ENCODE results near the gene PDXK. TPM values are rescaled to one million over a fixed set of nuclear protein-coding genes. Genes with fewer than 3 reads are reported as not detected.

Gene PDXK
- total and polyA plus RNA-seq, 5 donors: 53.3 to 102 (median 75.8) TPM

- no peaks in the 10 kb centered on the region for H3K9me3 ChIP-seq (ENCODE audit: control insufficient read depth, low read length)
- H3K4me1 ChIP-seq (ENCODE audit: control insufficient read depth, insufficient read depth, low read length): peaks cover 9% of the 10 kb centered on the region
- H3K4me3 ChIP-seq (ENCODE audit: low read length): no peak overlapping the region
- peak overlapping the region; percentile 70 for H3K27ac ChIP-seq (ENCODE audit: low read length)
- intact Hi-C loops (cut with DNase I): loop anchor here in 1 of 4 donors (5.0 kb wide), 1 partner anchor 50 kb away; the partner anchor contains the start of gene CSTB
- no peaks in the 10 kb centered on the region for H3K27me3 ChIP-seq (ENCODE audit: control insufficient read depth, insufficient read depth)
- peak; percentile 62 to 74 (median 73) for DNase-seq
- 58% methylated on average over 21 of the region's 21 CpGs for WGBS
- no peak for ATAC-seq
These were observed 8.0 kb downstream of the PDXK start for GRCh38 chr21:43726686-43727518.

GRCh38 chr21:43727519-43728153, 8.7 kb downstream of the PDXK start:
- H3K4me3 ChIP-seq (ENCODE audit: low read length): no peak overlapping the region
- no peaks in the 10 kb centered on the region for H3K9me3 ChIP-seq (ENCODE audit: control insufficient read depth, low read length)
- peak; percentile 1 to 4 for ATAC-seq
- peaks cover 9% of the 10 kb centered on the region for H3K4me1 ChIP-seq (ENCODE audit: control insufficient read depth, insufficient read depth, low read length)
- 49% methylated on average over 10 of the region's 10 CpGs for WGBS
- peak overlapping the region; percentile 70 for H3K27ac ChIP-seq (ENCODE audit: low read length)
- H3K27me3 ChIP-seq (ENCODE audit: control insufficient read depth, insufficient read depth): no peaks in the 10 kb centered on the region
- peak; percentile 54 to 77 (median 66) for DNase-seq
- intact Hi-C loops (cut with DNase I): loop anchor here in 1 of 4 donors (5.0 kb wide), 1 partner anchor 50 kb away; the partner anchor contains the start of gene CSTB

- ATAC-seq (peak in 1 of 2 donors; percentile 11), DNase-seq (peak in 2 of 3 donors; percentile 75 to 76)
- peaks cover 9% of the 10 kb centered on the region for H3K4me1 ChIP-seq (ENCODE audit: control insufficient read depth, insufficient read depth, low read length)
- WGBS: 13% methylated on average over 7 of the region's 7 CpGs
- peak overlapping the region; percentile 53 for H3K4me3 ChIP-seq (ENCODE audit: low read length)
- H3K27ac ChIP-seq (ENCODE audit: low read length): peak overlapping the region; percentile 70
- H3K27me3 ChIP-seq (ENCODE audit: control insufficient read depth, insufficient read depth): no peaks in the 10 kb centered on the region
- intact Hi-C loops (cut with DNase I): loop anchor here in 1 of 4 donors (5.0 kb wide), 1 partner anchor 49 kb away; the partner anchor contains the start of gene CSTB
- no peaks in the 10 kb centered on the region for H3K9me3 ChIP-seq (ENCODE audit: control insufficient read depth, low read length)
These were observed 9.2 kb downstream of the PDXK start for GRCh38 chr21:43728154-43728466.

GRCh38 chr21:43728467-43729390, 9.8 kb downstream of the PDXK start:
- peak overlapping the region; percentile 53 for H3K4me3 ChIP-seq (ENCODE audit: low read length)
- intact Hi-C loops (cut with DNase I): loop anchor here in 1 of 4 donors (5.0 kb wide), 1 partner anchor 49 kb away; the partner anchor contains the start of gene CSTB
- H3K9me3 ChIP-seq (ENCODE audit: control insufficient read depth, low read length): no peaks in the 10 kb centered on the region
- ATAC-seq (peak; percentile 92), DNase-seq (peak; percentile 97 to 98 (median 98))
- H3K27me3 ChIP-seq (ENCODE audit: control insufficient read depth, insufficient read depth): no peaks in the 10 kb centered on the region
- H3K27ac ChIP-seq (ENCODE audit: low read length): peak overlapping the region; percentile 75
- H3K4me1 ChIP-seq (ENCODE audit: control insufficient read depth, insufficient read depth, low read length): peaks cover 11% of the 10 kb centered on the region
- WGBS: 3% methylated on average over 59 of the region's 59 CpGs

- WGBS: 81% methylated on average over 6 of the region's 6 CpGs
- Histone ChIP-seq H3K4me3 (ENCODE audit: low read length) (no peak overlapping the region), H3K4me1 (ENCODE audit: control insufficient read depth, insufficient read depth, low read length) (peaks cover 17% of the 10 kb centered on the region), H3K27me3 (ENCODE audit: control insufficient read depth, insufficient read depth) (no peaks in the 10 kb centered on the region), H3K27ac (ENCODE audit: low read length) (no peak overlapping the region), H3K9me3 (ENCODE audit: control insufficient read depth, low read length) (no peaks in the 10 kb centered on the region)
- intact Hi-C loops (cut with DNase I): no loop called here
- no peak for DNase-seq
- no peak for ATAC-seq
These were observed 12.5 kb downstream of the PDXK start for GRCh38 chr21:43731476-43731875.

- Histone ChIP-seq H3K27me3 (ENCODE audit: control insufficient read depth, insufficient read depth) (no peaks in the 10 kb centered on the region), H3K9me3 (ENCODE audit: control insufficient read depth, low read length) (no peaks in the 10 kb centered on the region), H3K27ac (ENCODE audit: low read length) (no peak overlapping the region), H3K4me1 (ENCODE audit: control insufficient read depth, insufficient read depth, low read length) (peaks cover 11% of the 10 kb centered on the region), H3K4me3 (ENCODE audit: low read length) (no peak overlapping the region)
- WGBS: 65% methylated on average over 23 of the region's 23 CpGs
- DNase-seq: peak in 1 of 3 donors; percentile 59
- intact Hi-C loops (cut with DNase I): no loop called here
- no peak for ATAC-seq
These were observed 13.2 kb downstream of the PDXK start for GRCh38 chr21:43731891-43732711.

GRCh38 chr21:43733060-43733459, 14.1 kb downstream of the PDXK start:
- Histone ChIP-seq H3K4me1 (ENCODE audit: control insufficient read depth, insufficient read depth, low read length) (peaks cover 7% of the 10 kb centered on the region), H3K4me3 (ENCODE audit: low read length) (no peak overlapping the region), H3K27me3 (ENCODE audit: control insufficient read depth, insufficient read depth) (no peaks in the 10 kb centered on the region), H3K9me3 (ENCODE audit: control insufficient read depth, low read length) (no peaks in the 10 kb centered on the region), H3K27ac (ENCODE audit: low read length) (no peak overlapping the region)
- ATAC-seq (no peak), DNase-seq (no peak)
- 53% methylated on average over 10 of the region's 10 CpGs for WGBS
- intact Hi-C loops (cut with DNase I): no loop called here

GRCh38 chr21:43733529-43734071, 14.7 kb downstream of the PDXK start:
- H3K4me3 ChIP-seq (ENCODE audit: low read length): no peak overlapping the region
- 72% methylated on average over 15 of the region's 15 CpGs for WGBS
- no peaks in the 10 kb centered on the region for H3K9me3 ChIP-seq (ENCODE audit: control insufficient read depth, low read length)
- H3K27me3 ChIP-seq (ENCODE audit: control insufficient read depth, insufficient read depth): no peaks in the 10 kb centered on the region
- ATAC-seq: no peak
- intact Hi-C loops (cut with DNase I): no loop called here
- no peak overlapping the region for H3K27ac ChIP-seq (ENCODE audit: low read length)
- peaks cover 7% of the 10 kb centered on the region for H3K4me1 ChIP-seq (ENCODE audit: control insufficient read depth, insufficient read depth, low read length)
- DNase-seq: peak in 1 of 3 donors; percentile 65

- Histone ChIP-seq H3K4me3 (ENCODE audit: low read length) (no peak overlapping the region), H3K9me3 (ENCODE audit: control insufficient read depth, low read length) (no peaks in the 10 kb centered on the region), H3K27me3 (ENCODE audit: control insufficient read depth, insufficient read depth) (no peaks in the 10 kb centered on the region), H3K4me1 (ENCODE audit: control insufficient read depth, insufficient read depth, low read length) (peaks cover 7% of the 10 kb centered on the region), H3K27ac (ENCODE audit: low read length) (no peak overlapping the region)
- 78% methylated on average over 25 of the region's 25 CpGs for WGBS
- ATAC-seq (peak in 1 of 2 donors; percentile 2), DNase-seq (peak in 1 of 3 donors; percentile 47)
- intact Hi-C loops (cut with DNase I): no loop called here
These were observed 15.4 kb downstream of the PDXK start for GRCh38 chr21:43734131-43734927.

Data from right cardiac atrium (tissue), 5 donors.